SW480 (cell line): Measurements from ENCODE around the gene CUL1.

Experiments used
- DNase-seq: peaks from one replicate; pipeline ENCODE4 v3.0.0-alpha.2; 2016; ENCODE audit warnings: low spot score

Gene CUL1

GRCh38 chr7:148850564-148850963, 151.9 kb downstream of the CUL1 start:
- DNase-seq, result no peak
